ENCODE results near the gene RPUSD4. TPM values are rescaled to one million over a fixed set of nuclear protein-coding genes. Genes with fewer than 3 reads are reported as not detected.
A peak's percentile ranks its signal among the peaks of the same experiment; 100 is the strongest.

The RPUSD4 gene
- total and polyA plus RNA-seq, 7 experiments from 2014 or later = 15.4 to 49.6 (median 33.8) TPM

- Histone ChIP-seq H3K4me1 (ENCODE audit: control insufficient read depth in 2 of 2, insufficient read depth in 2 of 2, low read length in 2 of 2) (no peaks in the 10 kb centered on the region), H3K4me3 (ENCODE audit: low read length) (no peak overlapping the region), H3K27ac (ENCODE audit: low read depth, low read length) (no peak overlapping the region), H3K27me3 (ENCODE audit: control insufficient read depth in 2 of 2, insufficient read depth in 2 of 2, low read length in 2 of 2) (no peaks in the 10 kb centered on the region), H3K36me3 (ENCODE audit: control insufficient read depth in 2 of 3, insufficient read depth in 3 of 3, low read length in 3 of 3) (no peaks in the 10 kb centered on the region), H3K9me3 (ENCODE audit: control insufficient read depth in 2 of 3, low read length in 3 of 3) (no peaks in the 10 kb centered on the region)
- ChIA-PET CTCF (no interaction called here), POLR2A (no interaction called here)
- Mint-ChIP-seq H3K27me3 (peaks cover 0 to 6% (median 4%) of the 10 kb centered on the region in 5 donors), H3K9me3 (peaks cover 4 to 13% (median 5%) of the 10 kb centered on the region in 11 donors), H3K27ac (no peak overlapping the region), H3K4me1 (peaks cover 0 to 2% (median 0%) of the 10 kb centered on the region in 7 donors), H3K4me3 (no peak overlapping the region), H3K36me3 (peaks cover 0 to 6% (median 4%) of the 10 kb centered on the region in 5 donors)
- ATAC-seq (no peak), DNase-seq (no peak)
- intact Hi-C loops (cut with micrococcal nuclease) = no loop called here
Observed at GRCh38 chr11:126156814-126157213, 54.6 kb downstream of the RPUSD4 start.

DNA sequence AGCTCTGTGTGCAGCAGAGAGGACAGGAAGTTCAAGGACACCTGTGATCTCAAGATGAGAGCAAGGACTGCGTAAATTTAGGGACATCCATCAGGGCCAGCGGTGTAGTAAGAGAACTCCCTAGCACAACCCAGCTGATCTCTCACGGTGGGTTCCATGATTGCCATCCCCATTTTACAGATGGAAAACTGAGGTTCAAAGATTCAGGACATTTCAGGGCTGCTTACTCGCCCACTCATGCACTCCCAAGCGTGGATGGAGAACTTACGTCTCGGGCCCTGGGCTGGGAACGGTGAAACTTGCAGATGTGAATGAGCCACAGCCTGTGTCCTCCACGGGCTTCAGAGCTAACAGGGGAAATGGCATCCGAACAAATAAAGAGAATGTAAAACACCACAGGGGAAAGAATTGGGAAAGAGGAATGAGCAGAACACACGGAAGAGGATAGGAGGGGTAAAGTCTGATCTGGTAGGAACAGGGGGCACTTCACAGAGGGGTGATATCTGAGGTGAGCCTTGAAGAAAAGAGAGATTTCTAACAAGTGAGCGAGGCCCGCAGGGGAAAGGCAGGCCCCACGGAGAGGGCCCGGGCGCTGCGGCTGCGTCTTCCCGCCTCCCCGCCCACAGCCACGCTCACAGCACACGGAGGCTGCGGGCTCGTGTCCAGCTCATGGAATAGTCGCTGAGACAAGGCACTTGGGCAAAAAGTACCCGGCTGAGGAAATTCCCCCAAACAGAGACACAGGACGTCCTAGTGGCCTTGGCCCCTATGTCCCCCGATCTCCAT, 55.9 kb downstream of the RPUSD4 start:
- ChIA-PET CTCF (no interaction called here), POLR2A (no interaction called here)
- H3K27me3 ChIP-seq (ENCODE audit: control insufficient read depth in 2 of 2, insufficient read depth in 2 of 2, low read length in 2 of 2) = no peaks in the 10 kb centered on the region
- H3K4me3 ChIP-seq (ENCODE audit: low read length) = no peak overlapping the region
- peaks cover 4 to 20% (median 7%) of the 10 kb centered on the region in 11 donors for H3K9me3 Mint-ChIP-seq
- H3K36me3 Mint-ChIP-seq = peaks cover 0 to 7% (median 4%) of the 10 kb centered on the region in 5 donors
- no peak for ATAC-seq
- no peak overlapping the region for H3K27ac ChIP-seq (ENCODE audit: low read depth, low read length)
- H3K36me3 ChIP-seq (ENCODE audit: control insufficient read depth in 2 of 3, insufficient read depth in 3 of 3, low read length in 3 of 3) = no peaks in the 10 kb centered on the region
- H3K27me3 Mint-ChIP-seq = peaks cover 0 to 8% (median 4%) of the 10 kb centered on the region in 5 donors
- no peaks in the 10 kb centered on the region for H3K9me3 ChIP-seq (ENCODE audit: control insufficient read depth in 2 of 3, low read length in 3 of 3)
- intact Hi-C loops (cut with micrococcal nuclease) = no loop called here
- H3K4me3 Mint-ChIP-seq = no peak overlapping the region
- H3K27ac Mint-ChIP-seq = peak overlapping the region in 1 of 9 donors; percentile 61
- DNase-seq = no peak
- H3K4me1 Mint-ChIP-seq = peaks cover 0 to 2% (median 0%) of the 10 kb centered on the region in 7 donors
- H3K4me1 ChIP-seq (ENCODE audit: control insufficient read depth in 2 of 2, insufficient read depth in 2 of 2, low read length in 2 of 2) = no peaks in the 10 kb centered on the region

GRCh38 chr11:126154691-126155090, 56.8 kb downstream of the RPUSD4 start:
- H3K9me3 ChIP-seq (ENCODE audit: control insufficient read depth in 2 of 3, low read length in 3 of 3) = no peaks in the 10 kb centered on the region
- H3K27ac ChIP-seq (ENCODE audit: low read depth, low read length) = no peak overlapping the region
- peaks cover 0 to 1% (median 0%) of the 10 kb centered on the region in 7 donors for H3K4me1 Mint-ChIP-seq
- H3K27ac Mint-ChIP-seq = no peak overlapping the region
- no peak overlapping the region for H3K4me3 Mint-ChIP-seq
- no peaks in the 10 kb centered on the region for H3K4me1 ChIP-seq (ENCODE audit: control insufficient read depth in 2 of 2, insufficient read depth in 2 of 2, low read length in 2 of 2)
- H3K27me3 ChIP-seq (ENCODE audit: control insufficient read depth in 2 of 2, insufficient read depth in 2 of 2, low read length in 2 of 2) = no peaks in the 10 kb centered on the region
- peaks cover 4 to 20% (median 7%) of the 10 kb centered on the region in 11 donors for H3K9me3 Mint-ChIP-seq
- H3K27me3 Mint-ChIP-seq = peaks cover 4 to 8% (median 6%) of the 10 kb centered on the region in 5 donors
- ChIA-PET CTCF (no interaction called here), POLR2A (no interaction called here)
- ATAC-seq (no peak), DNase-seq (no peak)
- no peaks in the 10 kb centered on the region for H3K36me3 ChIP-seq (ENCODE audit: control insufficient read depth in 2 of 3, insufficient read depth in 3 of 3, low read length in 3 of 3)
- intact Hi-C loops (cut with micrococcal nuclease) = no loop called here
- peaks cover 0 to 8% (median 4%) of the 10 kb centered on the region in 5 donors for H3K36me3 Mint-ChIP-seq
- no peak overlapping the region for H3K4me3 ChIP-seq (ENCODE audit: low read length)

DNA sequence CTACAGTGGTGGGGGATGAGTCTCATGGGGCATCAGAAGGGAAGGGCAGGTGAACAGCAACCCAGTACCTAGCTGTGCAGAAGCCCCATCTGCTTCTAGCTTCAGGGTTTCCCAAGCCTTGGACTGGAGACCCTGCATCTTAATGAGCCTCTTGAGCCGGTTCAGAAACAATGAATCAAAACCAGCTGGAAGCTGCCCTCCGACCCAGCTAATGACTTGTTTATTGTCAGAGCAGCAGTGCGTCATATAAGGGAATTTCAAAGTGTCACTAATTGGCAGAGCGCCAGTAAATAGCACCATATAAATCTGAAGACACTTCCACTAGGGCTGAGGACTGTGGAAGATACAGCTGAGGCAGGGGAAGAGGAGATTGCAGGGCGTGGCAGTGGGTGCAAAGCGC, 57.5 kb downstream of the RPUSD4 start:
- ATAC-seq (no peak), DNase-seq (no peak)
- ChIA-PET CTCF (no interaction called here), POLR2A (no interaction called here)
- Histone ChIP-seq H3K27me3 (ENCODE audit: control insufficient read depth in 2 of 2, insufficient read depth in 2 of 2, low read length in 2 of 2) (no peaks in the 10 kb centered on the region), H3K9me3 (ENCODE audit: control insufficient read depth in 2 of 3, low read length in 3 of 3) (no peaks in the 10 kb centered on the region), H3K4me3 (ENCODE audit: low read length) (no peak overlapping the region), H3K4me1 (ENCODE audit: control insufficient read depth in 2 of 2, insufficient read depth in 2 of 2, low read length in 2 of 2) (no peaks in the 10 kb centered on the region), H3K27ac (ENCODE audit: low read depth, low read length) (no peak overlapping the region), H3K36me3 (ENCODE audit: control insufficient read depth in 2 of 3, insufficient read depth in 3 of 3, low read length in 3 of 3) (no peaks in the 10 kb centered on the region)
- Mint-ChIP-seq H3K27me3 (peaks cover 4 to 11% (median 8%) of the 10 kb centered on the region in 5 donors), H3K9me3 (peaks cover 4 to 20% (median 7%) of the 10 kb centered on the region in 11 donors), H3K27ac (no peak overlapping the region), H3K36me3 (peaks cover 0 to 8% (median 4%) of the 10 kb centered on the region in 5 donors), H3K4me3 (no peak overlapping the region), H3K4me1 (peaks cover 0 to 2% (median 0%) of the 10 kb centered on the region in 7 donors)
- intact Hi-C loops (cut with micrococcal nuclease) = no loop called here

DNA sequence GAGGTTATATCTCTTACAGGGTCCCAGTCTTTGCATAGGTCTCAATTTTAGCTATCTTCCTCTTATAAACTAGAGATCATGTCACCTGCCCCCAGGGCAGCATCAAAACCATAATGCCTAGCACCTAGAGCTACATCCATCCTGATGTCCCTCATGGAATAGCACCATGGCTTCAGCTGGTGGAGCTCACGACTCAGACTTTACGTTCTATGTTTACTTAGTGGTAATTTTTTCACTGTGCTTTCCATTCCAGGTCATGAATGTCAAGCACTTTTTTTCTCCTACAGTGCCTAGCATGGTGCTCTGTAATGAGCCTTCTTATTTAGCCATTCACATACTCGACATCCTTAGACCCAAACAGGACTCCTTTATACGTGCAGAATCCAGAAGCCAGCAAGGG, 58.4 kb downstream of the RPUSD4 start:
- POLR2A ChIA-PET = no interaction called here
- H3K4me3 ChIP-seq (ENCODE audit: low read length) = no peak overlapping the region
- DNase-seq (no peak), ATAC-seq (no peak)
- H3K9me3 ChIP-seq (ENCODE audit: control insufficient read depth in 2 of 3, low read length in 3 of 3) = no peaks in the 10 kb centered on the region
- no peak overlapping the region for H3K27ac ChIP-seq (ENCODE audit: low read depth, low read length)
- Mint-ChIP-seq H3K4me1 (peaks cover 0 to 2% (median 0%) of the 10 kb centered on the region in 7 donors), H3K4me3 (no peak overlapping the region), H3K27ac (no peak overlapping the region), H3K36me3 (peaks cover 0 to 8% (median 4%) of the 10 kb centered on the region in 5 donors), H3K27me3 (peaks cover 4 to 11% (median 8%) of the 10 kb centered on the region in 5 donors), H3K9me3 (peaks cover 4 to 20% (median 7%) of the 10 kb centered on the region in 11 donors)
- H3K4me1 ChIP-seq (ENCODE audit: control insufficient read depth in 2 of 2, insufficient read depth in 2 of 2, low read length in 2 of 2) = no peaks in the 10 kb centered on the region
- H3K36me3 ChIP-seq (ENCODE audit: control insufficient read depth in 2 of 3, insufficient read depth in 3 of 3, low read length in 3 of 3) = no peaks in the 10 kb centered on the region
- intact Hi-C loops (cut with micrococcal nuclease) = no loop called here
- CTCF ChIA-PET = no interaction called here
- H3K27me3 ChIP-seq (ENCODE audit: control insufficient read depth in 2 of 2, insufficient read depth in 2 of 2, low read length in 2 of 2) = no peaks in the 10 kb centered on the region

- Histone ChIP-seq H3K4me1 (ENCODE audit: control insufficient read depth in 2 of 2, insufficient read depth in 2 of 2, low read length in 2 of 2) (no peaks in the 10 kb centered on the region), H3K27me3 (ENCODE audit: control insufficient read depth in 2 of 2, insufficient read depth in 2 of 2, low read length in 2 of 2) (no peaks in the 10 kb centered on the region), H3K27ac (ENCODE audit: low read depth, low read length) (no peak overlapping the region), H3K36me3 (ENCODE audit: control insufficient read depth in 2 of 3, insufficient read depth in 3 of 3, low read length in 3 of 3) (no peaks in the 10 kb centered on the region), H3K4me3 (ENCODE audit: low read length) (no peak overlapping the region), H3K9me3 (ENCODE audit: control insufficient read depth in 2 of 3, low read length in 3 of 3) (no peaks in the 10 kb centered on the region)
- Mint-ChIP-seq H3K4me1 (peaks cover 0 to 2% (median 0%) of the 10 kb centered on the region in 7 donors), H3K9me3 (peaks cover 4 to 20% (median 7%) of the 10 kb centered on the region in 11 donors), H3K27me3 (peaks cover 4 to 11% (median 8%) of the 10 kb centered on the region in 5 donors), H3K36me3 (peaks cover 0 to 8% (median 4%) of the 10 kb centered on the region in 5 donors), H3K27ac (no peak overlapping the region), H3K4me3 (no peak overlapping the region)
- no peak for DNase-seq
- ATAC-seq = no peak
- intact Hi-C loops (cut with micrococcal nuclease) = no loop called here
- CTCF ChIA-PET = no interaction called here
- POLR2A ChIA-PET = no interaction called here
Observed at GRCh38 chr11:126152586-126152985, 58.9 kb downstream of the RPUSD4 start.

GRCh38 chr11:126152152-126152551, 59.3 kb downstream of the RPUSD4 start:
- POLR2A ChIA-PET = no interaction called here
- H3K27ac Mint-ChIP-seq = no peak overlapping the region
- no peak overlapping the region for H3K27ac ChIP-seq (ENCODE audit: low read depth, low read length)
- no peaks in the 10 kb centered on the region for H3K27me3 ChIP-seq (ENCODE audit: control insufficient read depth in 2 of 2, insufficient read depth in 2 of 2, low read length in 2 of 2)
- peaks cover 4 to 11% (median 8%) of the 10 kb centered on the region in 5 donors for H3K27me3 Mint-ChIP-seq
- H3K4me3 ChIP-seq (ENCODE audit: low read length) = no peak overlapping the region
- ATAC-seq (no peak), DNase-seq (no peak)
- peaks cover 0 to 2% (median 0%) of the 10 kb centered on the region in 7 donors for H3K4me1 Mint-ChIP-seq
- no peaks in the 10 kb centered on the region for H3K36me3 ChIP-seq (ENCODE audit: control insufficient read depth in 2 of 3, insufficient read depth in 3 of 3, low read length in 3 of 3)
- H3K9me3 ChIP-seq (ENCODE audit: control insufficient read depth in 2 of 3, low read length in 3 of 3) = no peaks in the 10 kb centered on the region
- H3K4me1 ChIP-seq (ENCODE audit: control insufficient read depth in 2 of 2, insufficient read depth in 2 of 2, low read length in 2 of 2) = no peaks in the 10 kb centered on the region
- intact Hi-C loops (cut with micrococcal nuclease) = no loop called here
- CTCF ChIA-PET = no interaction called here
- H3K36me3 Mint-ChIP-seq = peaks cover 0 to 8% (median 4%) of the 10 kb centered on the region in 5 donors
- peaks cover 4 to 20% (median 7%) of the 10 kb centered on the region in 11 donors for H3K9me3 Mint-ChIP-seq
- H3K4me3 Mint-ChIP-seq = no peak overlapping the region
